GM23338 (cell line): ENCODE measurements around the gene CAPN7. TPM values are rescaled to one million over a fixed set of nuclear protein-coding genes. Genes with fewer than 3 reads are reported as not detected.

Experiments
- ATAC-seq: fragments of 200-7000 bp; cut with Tn5 transposase; 3 replicates; pipeline ENCODE4 v1.9.1; 2020
- DNase-seq: peaks from one replicate; pipeline ENCODE4 v3.0.0-alpha.2; 2015; ENCODE audit warnings: low spot score
- H2AFZ ChIP-seq: fragments of 200-600 bp; sonication (generic); 2 replicates; pipeline ENCODE4 v1.8.0; 2016; ENCODE audit warnings: antibody characterized with exemption, mild to moderate bottlenecking, moderate library complexity
- H3F3A ChIP-seq: fragments of 200-600 bp; sonication (generic); replicated peaks from 2 replicates; pipeline ENCODE4 v1.8.0; 2017; ENCODE audit warnings: antibody characterized with exemption, mixed run types, low read depth
- H3K27ac ChIP-seq: fragments of 200-600 bp; sonication (generic); 2 replicates; pipeline ENCODE4 v1.6.1; 2016; ENCODE audit warnings: low read depth
- H3K27me3 ChIP-seq: fragments of 200-600 bp; sonication (generic); 2 replicates; pipeline ENCODE4 v1.8.0; 2016; ENCODE audit warnings: mild to moderate bottlenecking, mixed run types, moderate library complexity; ENCODE audit not compliant: insufficient read depth
- H3K36me3 ChIP-seq: fragments of 200-600 bp; sonication (generic); 2 replicates; pipeline ENCODE4 v1.8.0; 2016; ENCODE audit warnings: mild to moderate bottlenecking; ENCODE audit not compliant: insufficient read depth
- H3K4me1 ChIP-seq: fragments of 200-600 bp; sonication (generic); 2 replicates; pipeline ENCODE4 v1.8.0; 2016; ENCODE audit warnings: mild to moderate bottlenecking, moderate library complexity; ENCODE audit not compliant: insufficient read depth
- H3K4me2 ChIP-seq: fragments of 200-600 bp; sonication (generic); 2 replicates; pipeline ENCODE4 v1.7.1; 2017; ENCODE audit warnings: mixed run types
- H3K4me3 ChIP-seq: fragments of 200-600 bp; sonication (generic); 2 replicates; pipeline ENCODE4 v1.6.1; 2016; ENCODE audit warnings: mixed run types
- H3K79me2 ChIP-seq: fragments of 200-600 bp; sonication (generic); replicated peaks from 2 replicates; pipeline ENCODE4 v1.8.0; 2017; ENCODE audit warnings: mild to moderate bottlenecking; ENCODE audit not compliant: insufficient read depth
- H3K9me2 ChIP-seq: fragments of 200-600 bp; sonication (generic); 2 replicates; pipeline ENCODE4 v1.8.0; 2017; ENCODE audit not compliant: insufficient read depth
- H4K20me1 ChIP-seq: fragments of 200-600 bp; sonication (generic); replicated peaks from 2 replicates; pipeline ENCODE4 v1.8.0; 2017; ENCODE audit warnings: mild to moderate bottlenecking; ENCODE audit not compliant: insufficient read depth
- H3K27ac Mint-ChIP-seq: 2 replicates; pipeline ENCODE4 v1.8.0; 2020; ENCODE audit warnings: inconsistent platforms, mild to moderate bottlenecking, moderate library complexity, mixed read lengths
- H3K27me3 Mint-ChIP-seq: 3 replicates; pipeline ENCODE4 v1.8.0; 2022; ENCODE audit warnings: low read depth, mild to moderate bottlenecking, moderate library complexity, mixed read lengths, inconsistent platforms; ENCODE audit not compliant: insufficient read depth, poor library complexity
- H3K36me3 Mint-ChIP-seq: 3 replicates; pipeline ENCODE4 v1.8.0; 2021; ENCODE audit warnings: low read depth, mild to moderate bottlenecking, inconsistent platforms, moderate library complexity, mixed read lengths
- H3K4me1 Mint-ChIP-seq: 3 replicates; pipeline ENCODE4 v1.8.0; 2020; ENCODE audit warnings: mild to moderate bottlenecking, inconsistent platforms, mixed read lengths
- H3K4me3 Mint-ChIP-seq: 3 replicates; pipeline ENCODE4 v1.8.0; 2021; ENCODE audit warnings: moderate library complexity, mild to moderate bottlenecking, inconsistent platforms, mixed read lengths
- H3K9me3 Mint-ChIP-seq: 3 replicates; pipeline ENCODE4 v1.8.0; 2020; ENCODE audit warnings: moderate library complexity, mild to moderate bottlenecking, inconsistent platforms, mixed read lengths
- CREB1 ChIP-seq: fragments of 250-450 bp; sonication (Bioruptor Pico); IDR thresholded peaks from 2 replicates; pipeline ENCODE4 v1.5.0; 2020; ENCODE audit warnings: low read depth, mild to moderate bottlenecking, moderate library complexity
- CTCF ChIP-seq, 2 experiments: fragments of 200-600 bp in 1 of 2; sonication (generic) in 1 of 2; conservative IDR thresholded peaks; 2 replicates each; pipeline versions ENCODE4 v1.5.1 to v1.6.1; 2016 to 2017; ENCODE audit warnings: antibody characterized with exemption in 2 of 2, low read depth in 2 of 2, mild to moderate bottlenecking in 2 of 2, moderate library complexity in 1 of 2
- ETS1 ChIP-seq: IDR thresholded peaks from 2 replicates; pipeline ENCODE4 v1.6.1; 2016; ENCODE audit warnings: antibody characterized with exemption
- EZH2phosphoT487 ChIP-seq: fragments of 200-600 bp; sonication (generic); IDR thresholded peaks from one replicate; pipeline ENCODE4 v1.8.1; 2018; ENCODE audit warnings: antibody characterized with exemption; ENCODE audit not compliant: unreplicated experiment
- JUNB ChIP-seq: IDR thresholded peaks from one replicate; pipeline ENCODE4 v1.6.1; 2016; ENCODE audit warnings: antibody characterized with exemption; ENCODE audit not compliant: unreplicated experiment
- NANOG ChIP-seq: IDR thresholded peaks from 2 replicates; pipeline ENCODE4 v1.6.1; 2016; ENCODE audit warnings: antibody characterized with exemption, borderline replicate concordance
- POLR2AphosphoS5 ChIP-seq: IDR thresholded peaks from 2 replicates; pipeline ENCODE4 v1.6.1; 2016; ENCODE audit warnings: antibody characterized with exemption, low read depth
- REST ChIP-seq: IDR thresholded peaks from one replicate; pipeline ENCODE4 v1.6.1; 2018; ENCODE audit warnings: antibody characterized with exemption; ENCODE audit not compliant: unreplicated experiment
- STAT1 ChIP-seq: IDR thresholded peaks from one replicate; pipeline ENCODE4 v1.6.1; 2016; ENCODE audit warnings: antibody characterized with exemption; ENCODE audit not compliant: unreplicated experiment
- ZNF114 ChIP-seq: fragments of 250-450 bp; sonication (Bioruptor Pico); IDR thresholded peaks from 2 replicates; pipeline ENCODE4 v1.5.0; 2020; ENCODE audit warnings: mild to moderate bottlenecking, moderate library complexity
- ZNF331 ChIP-seq: fragments of 250-450 bp; sonication (Bioruptor Pico); IDR thresholded peaks from 2 replicates; pipeline ENCODE4 v1.5.0; 2020; ENCODE audit warnings: low read depth, mild to moderate bottlenecking, moderate library complexity
- long read RNA-seq: library from polyadenylated mRNA; unstranded; transcript quantifications from one replicate; pipeline ENCODE4 v2.0.0, GENCODE V29; 2020; ENCODE audit not compliant: unreplicated experiment
- polyA plus RNA-seq: library from polyadenylated mRNA; unstranded; fragments of >200 nt; fragmentation: Nextera tagmentation; extraction: Ambion mirVana; gene quantifications from 2 replicates; pipeline ENCODE4 v1.2.1, GENCODE V29; 2016
- total RNA-seq: library from RNA; depleted of rRNA; stranded (reverse); fragments of >200 nt; shearing (Covaris generic); gene quantifications from 2 replicates; pipeline ENCODE4 v1.2.3, GENCODE V29; 2014; rRNA removed
- TF ChIP-seq, protein P1 (sequence below): fragments of 250-450 bp; sonication (Bioruptor Pico); IDR thresholded peaks from 2 replicates; pipeline ENCODE4 v1.5.0; 2020; ENCODE audit warnings: mild to moderate bottlenecking, moderate library complexity

CAPN7 gene
- total RNA-seq (18.1 and 21.7 TPM in 2 replicates), polyA plus RNA-seq (9.9 and 10.5 TPM in 2 replicates)
- long read RNA-seq, full-length matches to known transcripts: 2 of 5 reads
- long read RNA-seq, partial matches to known transcripts: 2 of 5 reads
- long read RNA-seq, other reads (novel, unspliced or antisense): 1 of 5 reads

- no peaks in the 10 kb centered on the region for H3K27me3 ChIP-seq
- H3K9me3 Mint-ChIP-seq: no peaks in the 10 kb centered on the region; the same call in 2 of the 3 replicates
- ATAC-seq (peak; percentile 87), DNase-seq (peak; percentile 88)
- TF ChIP-seq CTCF (conservative IDR thresholded peaks at IDR 0.05; ENCODE audit: low read depth in 2 of 2) (peak; percentile 44 to 49), CREB1 (no peak; the same call in 1 of the 2 replicates), NANOG (no peak), ZNF331 (no peak), ZNF114 (no peak), JUNB (no peak), EZH2phosphoT487 (no peak), STAT1 (no peak), POLR2AphosphoS5 (peak; percentile 82), ETS1 (no peak), REST (no peak)
- TF ChIP-seq, protein P1, sequence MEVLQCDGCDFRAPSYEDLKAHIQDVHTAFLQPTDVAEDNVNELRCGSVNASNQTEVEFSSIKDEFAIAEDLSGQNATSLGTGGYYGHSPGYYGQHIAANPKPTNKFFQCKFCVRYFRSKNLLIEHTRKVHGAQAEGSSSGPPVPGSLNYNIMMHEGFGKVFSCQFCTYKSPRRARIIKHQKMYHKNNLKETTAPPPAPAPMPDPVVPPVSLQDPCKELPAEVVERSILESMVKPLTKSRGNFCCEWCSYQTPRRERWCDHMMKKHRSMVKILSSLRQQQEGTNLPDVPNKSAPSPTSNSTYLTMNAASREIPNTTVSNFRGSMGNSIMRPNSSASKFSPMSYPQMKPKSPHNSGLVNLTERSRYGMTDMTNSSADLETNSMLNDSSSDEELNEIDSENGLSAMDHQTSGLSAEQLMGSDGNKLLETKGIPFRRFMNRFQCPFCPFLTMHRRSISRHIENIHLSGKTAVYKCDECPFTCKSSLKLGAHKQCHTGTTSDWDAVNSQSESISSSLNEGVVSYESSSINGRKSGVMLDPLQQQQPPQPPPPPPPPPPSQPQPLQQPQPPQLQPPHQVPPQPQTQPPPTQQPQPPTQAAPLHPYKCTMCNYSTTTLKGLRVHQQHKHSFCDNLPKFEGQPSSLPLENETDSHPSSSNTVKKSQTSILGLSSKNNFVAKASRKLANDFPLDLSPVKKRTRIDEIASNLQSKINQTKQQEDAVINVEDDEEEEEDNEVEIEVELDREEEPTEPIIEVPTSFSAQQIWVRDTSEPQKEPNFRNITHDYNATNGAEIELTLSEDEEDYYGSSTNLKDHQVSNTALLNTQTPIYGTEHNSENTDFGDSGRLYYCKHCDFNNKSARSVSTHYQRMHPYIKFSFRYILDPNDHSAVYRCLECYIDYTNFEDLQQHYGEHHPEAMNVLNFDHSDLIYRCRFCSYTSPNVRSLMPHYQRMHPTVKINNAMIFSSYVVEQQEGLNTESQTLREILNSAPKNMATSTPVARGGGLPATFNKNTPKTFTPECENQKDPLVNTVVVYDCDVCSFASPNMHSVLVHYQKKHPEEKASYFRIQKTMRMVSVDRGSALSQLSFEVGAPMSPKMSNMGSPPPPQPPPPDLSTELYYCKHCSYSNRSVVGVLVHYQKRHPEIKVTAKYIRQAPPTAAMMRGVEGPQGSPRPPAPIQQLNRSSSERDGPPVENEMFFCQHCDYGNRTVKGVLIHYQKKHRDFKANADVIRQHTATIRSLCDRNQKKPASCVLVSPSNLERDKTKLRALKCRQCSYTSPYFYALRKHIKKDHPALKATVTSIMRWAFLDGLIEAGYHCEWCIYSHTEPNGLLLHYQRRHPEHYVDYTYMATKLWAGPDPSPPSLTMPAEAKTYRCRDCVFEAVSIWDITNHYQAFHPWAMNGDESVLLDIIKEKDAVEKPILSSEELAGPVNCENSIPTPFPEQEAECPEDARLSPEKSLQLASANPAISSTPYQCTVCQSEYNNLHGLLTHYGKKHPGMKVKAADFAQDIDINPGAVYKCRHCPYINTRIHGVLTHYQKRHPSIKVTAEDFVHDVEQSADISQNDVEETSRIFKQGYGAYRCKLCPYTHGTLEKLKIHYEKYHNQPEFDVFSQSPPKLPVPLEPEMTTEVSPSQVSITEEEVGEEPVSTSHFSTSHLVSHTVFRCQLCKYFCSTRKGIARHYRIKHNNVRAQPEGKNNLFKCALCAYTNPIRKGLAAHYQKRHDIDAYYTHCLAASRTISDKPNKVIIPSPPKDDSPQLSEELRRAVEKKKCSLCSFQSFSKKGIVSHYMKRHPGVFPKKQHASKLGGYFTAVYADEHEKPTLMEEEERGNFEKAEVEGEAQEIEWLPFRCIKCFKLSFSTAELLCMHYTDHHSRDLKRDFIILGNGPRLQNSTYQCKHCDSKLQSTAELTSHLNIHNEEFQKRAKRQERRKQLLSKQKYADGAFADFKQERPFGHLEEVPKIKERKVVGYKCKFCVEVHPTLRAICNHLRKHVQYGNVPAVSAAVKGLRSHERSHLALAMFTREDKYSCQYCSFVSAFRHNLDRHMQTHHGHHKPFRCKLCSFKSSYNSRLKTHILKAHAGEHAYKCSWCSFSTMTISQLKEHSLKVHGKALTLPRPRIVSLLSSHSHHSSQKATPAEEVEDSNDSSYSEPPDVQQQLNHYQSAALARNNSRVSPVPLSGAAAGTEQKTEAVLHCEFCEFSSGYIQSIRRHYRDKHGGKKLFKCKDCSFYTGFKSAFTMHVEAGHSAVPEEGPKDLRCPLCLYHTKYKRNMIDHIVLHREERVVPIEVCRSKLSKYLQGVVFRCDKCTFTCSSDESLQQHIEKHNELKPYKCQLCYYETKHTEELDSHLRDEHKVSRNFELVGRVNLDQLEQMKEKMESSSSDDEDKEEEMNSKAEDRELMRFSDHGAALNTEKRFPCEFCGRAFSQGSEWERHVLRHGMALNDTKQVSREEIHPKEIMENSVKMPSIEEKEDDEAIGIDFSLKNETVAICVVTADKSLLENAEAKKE (CRISPR knock-in tag): no peak
- no peak within 1 kb of the TSS; the same call in 1 of the 2 replicates for H3K27ac ChIP-seq
- peak within 1 kb of the TSS; percentile 88 for H3K4me2 ChIP-seq
- H3K36me3 Mint-ChIP-seq: no peaks in the 10 kb centered on the region
- H3K79me2 ChIP-seq: peaks cover 30% of the 10 kb centered on the region
- H3F3A ChIP-seq: no peaks in the 10 kb centered on the region
- H3K4me1 Mint-ChIP-seq: peaks cover 10% of the 10 kb centered on the region
- H3K27me3 Mint-ChIP-seq: peaks cover 2% of the 10 kb centered on the region
- H3K4me1 ChIP-seq: no peaks in the 10 kb centered on the region
- peak within 1 kb of the TSS; percentile 82 for H3K4me3 Mint-ChIP-seq
- H2AFZ ChIP-seq: peak within 1 kb of the TSS; percentile 80
- H3K9me2 ChIP-seq: no peaks in the 10 kb centered on the region
- no peaks in the 10 kb centered on the region for H3K36me3 ChIP-seq
- no peak within 1 kb of the TSS for H3K27ac Mint-ChIP-seq
- H4K20me1 ChIP-seq: no peaks in the 10 kb centered on the region
- H3K4me3 ChIP-seq: peak within 1 kb of the TSS; percentile 74
These were observed at the start of gene CAPN7 for GRCh38 chr3:15205934-15206661. CAPN7 (plus strand) TSS chr3:15206246; CDS start chr3:15206496, 250 bp downstream.
